Stromal cell of bone marrow (primary cell): ENCODE data around the gene MOK.

Source experiments
- DNase-seq: peaks from one replicate; pipeline ENCODE4 v3.0.0-alpha.2; 2012; ENCODE audit warnings: low read depth

The MOK gene

DNA sequence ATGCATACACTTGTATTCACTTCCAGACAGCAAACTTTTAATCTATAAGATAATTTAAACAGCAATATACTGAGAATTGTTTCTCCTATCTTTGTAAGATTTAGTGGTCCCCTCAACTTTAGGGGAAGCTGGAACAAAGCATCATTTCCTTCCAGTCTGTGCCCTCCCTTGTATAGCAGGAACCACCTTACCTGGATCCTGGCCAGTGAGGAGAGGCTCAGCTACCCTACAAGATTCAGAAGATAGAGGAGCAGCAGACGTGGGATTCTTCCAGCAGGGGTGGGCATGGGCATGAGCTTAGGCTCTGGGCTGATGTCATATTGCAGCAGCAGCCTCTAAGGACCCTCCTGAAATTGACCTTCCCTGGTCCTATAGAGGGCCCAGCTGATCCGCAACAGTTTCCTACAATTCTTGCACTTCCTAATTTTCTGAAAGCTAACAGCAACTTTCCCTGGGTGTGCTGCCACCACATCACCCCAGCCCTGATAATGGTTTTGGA, 21.3 kb downstream of the MOK start:
- no peak for DNase-seq

DNA sequence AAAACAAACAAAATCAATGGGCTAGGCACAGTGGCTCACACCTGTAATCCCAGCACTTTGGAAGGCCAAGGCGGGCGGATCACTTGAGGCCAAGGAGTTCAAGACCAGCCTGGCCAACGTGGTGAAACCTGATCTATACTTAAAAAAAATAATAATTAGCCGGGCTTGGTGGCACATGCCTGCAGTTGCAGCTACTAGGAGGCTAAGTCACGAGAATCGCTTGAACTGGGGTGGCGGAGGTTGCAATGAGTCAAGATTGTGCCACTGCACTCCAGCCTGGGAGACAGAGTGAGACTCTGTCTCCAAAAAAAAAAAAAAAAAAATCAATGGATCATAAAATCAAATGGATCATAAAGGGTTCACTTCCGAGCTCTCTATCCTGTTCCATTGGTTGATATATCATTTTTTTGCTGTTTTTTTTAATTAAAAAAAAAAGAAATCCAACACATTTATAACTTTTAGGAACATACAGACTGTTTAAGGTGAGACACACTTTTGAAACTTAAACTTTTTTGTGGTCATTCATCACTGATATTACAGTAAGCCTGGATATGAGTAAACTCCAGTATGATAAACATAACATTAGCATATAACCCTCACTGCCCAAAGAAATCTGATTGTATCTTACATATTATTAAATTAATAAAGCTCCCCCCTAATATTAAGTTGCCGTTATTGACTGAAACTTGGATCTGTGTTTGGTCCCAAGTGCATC, 22.1 kb downstream of the MOK start:
- no peak for DNase-seq

DNA sequence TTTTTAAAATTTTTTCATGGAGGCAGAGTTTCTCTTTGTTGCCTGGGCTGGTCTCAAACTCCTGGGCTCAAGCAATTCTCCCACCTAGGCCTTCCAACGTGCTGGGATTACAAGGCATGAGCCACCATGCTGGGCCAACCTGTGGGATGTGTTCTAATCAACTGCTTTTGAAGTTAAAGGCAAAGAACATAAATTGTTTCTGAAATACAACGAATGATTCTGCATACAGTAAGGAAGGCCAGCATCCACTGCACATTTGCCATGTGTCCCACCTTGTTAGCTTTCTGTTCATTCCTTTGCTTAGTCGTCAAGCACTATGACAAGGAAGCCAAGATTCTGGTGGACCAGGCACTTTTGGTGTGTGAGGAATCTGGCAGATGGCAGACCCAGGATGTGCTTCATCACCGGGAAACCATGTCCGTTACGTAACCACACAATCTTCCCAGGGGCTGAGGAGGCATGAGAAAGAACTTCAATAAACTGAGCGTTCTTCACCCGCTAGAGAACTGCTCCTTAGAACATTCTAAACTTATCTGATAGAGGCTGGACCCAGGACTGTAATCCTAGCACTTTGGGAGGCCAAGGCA, 24.5 kb downstream of the MOK start:
- peak; percentile 80 for DNase-seq

- peak; percentile 80 for DNase-seq
These were observed 25.1 kb downstream of the MOK start for GRCh38 chr14:102279688-102280348.

DNA sequence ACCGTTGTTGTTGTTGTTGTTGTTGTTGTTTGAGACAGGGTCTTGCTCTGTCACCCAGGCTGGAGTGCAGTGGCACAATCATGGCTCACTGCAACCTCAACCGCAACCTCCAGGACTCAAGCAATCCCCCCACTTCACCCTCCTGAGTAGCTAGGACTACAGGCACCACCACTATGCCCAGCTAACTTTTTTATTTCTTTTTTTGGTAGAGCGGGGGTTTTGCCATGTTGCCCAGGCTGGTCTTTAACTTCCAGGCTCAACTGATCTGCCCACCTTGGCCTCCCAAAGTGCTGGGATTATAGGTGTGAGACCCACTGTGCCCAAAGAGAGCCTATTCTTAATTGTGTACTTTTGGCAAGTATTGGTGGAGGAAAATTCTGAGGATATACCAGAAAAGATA, 25.7 kb downstream of the MOK start:
- DNase-seq, result no peak

- DNase-seq, result no peak
These were observed 26.4 kb downstream of the MOK start for GRCh38 chr14:102278631-102278935.

- DNase-seq, result no peak
These were observed 26.9 kb downstream of the MOK start for GRCh38 chr14:102277874-102278630.

DNA sequence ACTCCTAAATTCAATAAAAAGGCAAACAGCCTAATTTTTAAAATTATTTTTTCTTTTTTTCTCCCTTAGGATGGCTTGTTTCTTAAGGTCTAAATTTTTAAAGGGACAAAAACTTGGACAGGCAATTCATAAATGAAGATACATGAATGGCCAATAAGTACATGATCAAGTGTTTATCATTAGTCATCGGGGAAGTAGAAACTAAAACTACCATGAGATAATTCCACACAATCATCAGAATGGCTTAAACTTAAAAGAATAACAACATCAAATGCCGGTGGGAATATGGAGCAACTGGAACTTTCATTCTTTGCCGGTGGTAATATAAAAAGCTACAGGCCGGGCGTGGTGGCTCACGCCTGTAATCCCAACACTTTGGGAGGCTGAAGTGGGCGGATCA, 29.1 kb downstream of the MOK start:
- no peak for DNase-seq

GRCh38 chr14:102272392-102272791, 32.6 kb downstream of the MOK start:
- no peak for DNase-seq

GRCh38 chr14:102264775-102265174, 40.2 kb downstream of the MOK start:
- no peak for DNase-seq

DNA sequence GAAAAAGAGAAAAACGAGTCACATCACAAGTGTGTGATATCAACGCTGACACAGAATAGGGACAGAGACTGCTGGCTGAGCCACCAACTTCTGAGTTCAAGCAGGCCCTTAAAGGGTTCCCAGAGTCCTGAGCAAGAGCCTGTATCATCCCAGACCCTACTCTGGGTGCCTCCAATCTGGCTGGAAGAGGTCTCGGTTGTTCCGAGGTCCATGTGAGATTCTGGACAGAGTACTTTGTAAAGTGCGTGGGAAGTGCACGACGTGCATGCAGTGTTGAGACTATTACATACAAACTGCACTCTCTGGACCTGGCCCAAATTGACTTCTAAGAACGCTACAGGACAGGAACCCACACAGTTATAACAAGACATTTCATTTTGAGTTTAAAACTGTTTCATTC, 40.6 kb downstream of the MOK start:
- no peak for DNase-seq

DNA sequence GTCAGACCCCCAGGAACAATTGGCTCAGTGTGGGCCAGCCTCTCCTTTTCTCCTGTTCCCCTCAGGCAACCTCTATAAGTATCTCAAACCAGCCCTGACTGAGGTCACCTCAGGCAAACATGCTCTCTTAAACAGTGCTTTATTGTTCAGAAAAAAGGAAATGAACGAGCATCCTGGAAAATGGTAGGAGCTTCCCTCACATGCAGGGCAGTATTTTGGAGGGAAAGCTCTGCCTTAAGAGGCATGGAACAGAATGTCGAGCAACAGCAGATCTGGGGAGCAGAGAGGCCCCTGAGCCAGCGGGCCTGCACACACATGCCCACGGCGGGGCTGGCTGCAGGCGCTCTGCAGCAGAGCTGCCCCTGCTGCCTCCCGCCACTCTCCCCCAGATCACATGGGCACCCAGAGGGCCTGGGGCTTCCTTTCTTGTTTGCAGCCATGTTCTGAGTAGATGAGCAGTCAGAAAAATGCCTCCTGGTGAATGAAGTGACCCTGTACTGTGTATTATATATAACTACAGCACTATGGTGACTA, 42.0 kb downstream of the MOK start:
- DNase-seq, result no peak

DNA sequence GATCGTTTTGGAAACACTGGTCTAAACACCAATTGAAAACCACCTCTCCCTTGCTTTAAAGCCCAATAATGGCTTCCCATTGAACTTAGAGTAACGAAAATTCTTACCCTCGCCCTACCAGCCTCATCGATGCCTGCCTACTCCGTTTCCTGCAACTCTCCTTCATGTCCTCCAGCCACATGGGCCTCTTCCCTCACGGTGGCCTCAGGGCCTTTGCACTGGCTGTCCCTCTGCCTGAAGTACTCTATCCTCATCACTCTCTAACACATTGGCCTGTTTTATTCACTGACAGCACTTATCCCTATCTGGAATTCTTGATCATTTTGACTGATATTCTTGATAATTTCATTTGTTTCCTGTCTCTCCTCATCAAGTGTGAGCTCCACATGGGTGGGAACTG, 46.8 kb downstream of the MOK start:
- no peak for DNase-seq

GRCh38 chr14:102256716-102257115, 48.2 kb downstream of the MOK start:
- DNase-seq, result no peak

- no peak for DNase-seq
These were observed 49.4 kb downstream of the MOK start for GRCh38 chr14:102255401-102256190.

DNA sequence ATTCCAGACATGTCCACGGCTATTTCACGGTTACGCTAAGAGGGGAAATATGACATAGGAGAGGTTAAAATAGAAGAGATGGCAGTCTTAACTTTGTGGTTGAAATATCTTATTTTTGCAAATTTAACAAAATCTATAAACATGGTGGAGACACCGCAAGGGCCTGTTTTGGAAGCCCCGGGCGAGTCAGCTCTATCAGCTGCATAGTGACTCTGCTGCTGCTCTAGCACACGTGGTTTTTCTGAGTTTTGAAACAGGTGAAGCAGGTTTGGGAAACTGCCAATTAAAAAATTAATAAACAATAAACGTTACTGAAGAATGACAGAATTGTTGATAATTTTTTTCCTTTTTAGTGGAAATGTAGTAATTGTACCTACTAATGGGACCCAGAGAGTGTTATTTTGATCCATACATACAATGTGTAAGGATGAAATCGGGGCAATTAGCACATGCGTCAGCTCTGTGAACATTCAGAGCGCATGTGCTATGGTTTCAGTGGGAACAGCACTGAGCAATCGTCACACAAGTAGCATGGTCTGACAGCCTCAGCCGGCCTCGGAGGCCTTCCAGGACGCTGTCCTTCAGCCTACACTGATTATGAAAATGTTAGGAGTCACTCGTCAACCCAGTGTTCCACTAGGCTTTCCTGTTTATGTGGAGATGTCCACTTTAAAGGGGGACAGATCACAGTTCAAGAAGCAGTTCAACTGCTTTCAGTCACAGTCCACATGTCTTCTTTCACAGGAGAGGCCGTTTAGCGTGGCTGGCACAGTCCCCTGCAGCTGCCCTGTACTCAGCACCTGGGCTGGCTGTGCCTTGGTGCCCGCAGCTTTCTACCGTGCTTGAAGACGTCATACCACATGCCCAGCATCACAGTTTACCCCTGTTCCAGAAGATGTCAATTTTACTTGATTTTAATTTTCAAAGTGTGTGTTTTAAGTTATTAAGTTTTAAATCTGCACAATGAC, 51.8 kb downstream of the MOK start:
- no peak for DNase-seq

- no peak for DNase-seq
These were observed 53.8 kb downstream of the MOK start for GRCh38 chr14:102251161-102251560.

DNA sequence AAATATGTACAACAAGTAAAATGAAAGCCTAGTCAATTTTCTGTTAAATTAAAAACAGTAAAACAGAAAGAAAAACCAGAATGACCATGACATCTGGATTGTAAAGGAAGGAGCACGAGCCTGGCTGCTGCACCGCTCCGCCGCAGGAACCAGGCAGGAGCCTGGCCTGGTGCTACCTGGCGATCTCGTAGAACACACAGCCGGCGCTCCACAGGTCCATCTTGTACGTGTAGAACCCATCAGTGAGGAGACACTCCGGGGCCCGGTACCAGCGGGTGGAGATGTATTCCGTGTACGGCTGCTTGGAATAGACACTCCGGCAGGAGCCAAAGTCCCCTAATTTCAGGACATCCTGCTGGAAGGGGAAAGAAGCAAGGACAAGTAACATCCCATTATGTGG, 54.3 kb downstream of the MOK start:
- DNase-seq, result no peak

DNA sequence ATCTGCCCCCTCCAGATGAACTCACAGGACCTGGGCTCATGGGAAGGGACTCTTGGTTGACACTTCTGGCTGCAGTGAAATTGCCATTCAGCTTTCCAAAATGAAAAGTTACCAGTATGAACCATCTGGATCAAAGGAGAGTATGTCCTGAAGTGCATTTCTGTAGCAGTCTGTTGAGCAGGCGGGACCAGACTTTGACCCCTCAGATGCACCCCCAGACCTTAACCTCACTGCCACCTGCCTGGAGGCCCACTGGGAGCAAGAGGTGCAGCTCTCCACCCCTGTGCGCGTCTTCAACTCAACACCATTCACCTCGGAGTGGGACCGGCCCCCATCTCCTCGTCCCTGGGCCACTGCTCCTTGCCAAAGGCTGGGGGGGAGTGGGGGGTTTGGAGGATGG, 55.0 kb downstream of the MOK start:
- no peak for DNase-seq

- no peak for DNase-seq
These were observed 55.9 kb downstream of the MOK start for GRCh38 chr14:102249041-102249440.

DNA sequence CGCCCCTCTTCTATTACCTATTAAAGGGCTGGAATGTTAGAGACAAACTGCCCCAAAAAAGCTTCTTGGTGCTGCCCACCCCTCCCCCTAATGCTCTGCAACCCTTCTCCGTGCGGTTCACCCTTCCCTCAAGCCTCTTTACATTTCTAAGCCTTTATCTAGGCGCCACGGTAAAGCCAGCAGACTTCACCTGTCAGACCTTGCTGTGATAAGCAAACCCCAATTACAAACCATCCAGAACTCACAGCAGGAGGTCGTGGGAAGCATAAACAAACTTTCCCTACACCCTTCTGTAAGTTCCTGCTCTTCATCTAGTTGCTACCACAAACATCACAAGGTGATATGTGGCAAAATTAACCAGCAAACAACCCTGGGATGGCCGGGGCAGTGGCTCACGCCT, 56.8 kb downstream of the MOK start:
- DNase-seq, result no peak
